ENCODE measurements around the gene CDH23.

The CDH23 gene

GRCh38 chr10:71440506-71441035, 43.9 kb downstream of the CDH23 start:
- Histone ChIP-seq H3K9me3 (ENCODE audit: control insufficient read depth, low read length) (no peaks in the 10 kb centered on the region), H3K36me3 (ENCODE audit: control insufficient read depth, insufficient read depth, low read length) (no peaks in the 10 kb centered on the region), H3K4me3 (ENCODE audit: insufficient read depth, low read depth, low read length) (no peak overlapping the region), H3K27ac (ENCODE audit: insufficient read depth, low read depth, low read length, poor library complexity, severe bottlenecking) (no peak overlapping the region), H3K27me3 (ENCODE audit: control insufficient read depth, insufficient read depth, low read length, poor library complexity, severe bottlenecking) (no peaks in the 10 kb centered on the region), H3K4me1 (ENCODE audit: control insufficient read depth, insufficient read depth, low read length) (no peaks in the 10 kb centered on the region)
- WGBS, 2 experiments: 84% methylated on average over 9 of the region's 9 CpGs

GRCh38 chr10:71442000-71442399, 45.3 kb downstream of the CDH23 start:
- Histone ChIP-seq H3K4me3 (ENCODE audit: insufficient read depth, low read depth, low read length) (no peak overlapping the region), H3K9me3 (ENCODE audit: control insufficient read depth, low read length) (no peaks in the 10 kb centered on the region), H3K27me3 (ENCODE audit: control insufficient read depth, insufficient read depth, low read length, poor library complexity, severe bottlenecking) (no peaks in the 10 kb centered on the region), H3K36me3 (ENCODE audit: control insufficient read depth, insufficient read depth, low read length) (no peaks in the 10 kb centered on the region), H3K27ac (ENCODE audit: insufficient read depth, low read depth, low read length, poor library complexity, severe bottlenecking) (no peak overlapping the region), H3K4me1 (ENCODE audit: control insufficient read depth, insufficient read depth, low read length) (no peaks in the 10 kb centered on the region)
- 93 to 96% methylated on average over 3 of the region's 3 CpGs for WGBS, 2 experiments

GRCh38 chr10:71442859-71443570, 46.3 kb downstream of the CDH23 start:
- H3K4me3 ChIP-seq (ENCODE audit: insufficient read depth, low read depth, low read length): no peak overlapping the region
- H3K27me3 ChIP-seq (ENCODE audit: control insufficient read depth, insufficient read depth, low read length, poor library complexity, severe bottlenecking): no peaks in the 10 kb centered on the region

GRCh38 chr10:71443676-71444075, 47.0 kb downstream of the CDH23 start:
- Histone ChIP-seq H3K27me3 (ENCODE audit: control insufficient read depth, insufficient read depth, low read length, poor library complexity, severe bottlenecking) (no peaks in the 10 kb centered on the region), H3K4me1 (ENCODE audit: control insufficient read depth, insufficient read depth, low read length) (no peaks in the 10 kb centered on the region), H3K9me3 (ENCODE audit: control insufficient read depth, low read length) (no peaks in the 10 kb centered on the region), H3K4me3 (ENCODE audit: insufficient read depth, low read depth, low read length) (no peak overlapping the region), H3K27ac (ENCODE audit: insufficient read depth, low read depth, low read length, poor library complexity, severe bottlenecking) (no peak overlapping the region), H3K36me3 (ENCODE audit: control insufficient read depth, insufficient read depth, low read length) (no peaks in the 10 kb centered on the region)
- 71 to 73% methylated on average over 10 of the region's 10 CpGs for WGBS, 2 experiments

More at GRCh38 chr10:71442859-71443570, 46.3 kb downstream of the CDH23 start:
- Histone ChIP-seq H3K36me3 (ENCODE audit: control insufficient read depth, insufficient read depth, low read length) (no peaks in the 10 kb centered on the region), H3K9me3 (ENCODE audit: control insufficient read depth, low read length) (no peaks in the 10 kb centered on the region), H3K4me1 (ENCODE audit: control insufficient read depth, insufficient read depth, low read length) (no peaks in the 10 kb centered on the region), H3K27ac (ENCODE audit: insufficient read depth, low read depth, low read length, poor library complexity, severe bottlenecking) (no peak overlapping the region)
- 92% methylated on average over 15 of the region's 15 CpGs for WGBS, 2 experiments

GRCh38 chr10:71444284-71445054, 47.7 kb downstream of the CDH23 start:
- Histone ChIP-seq H3K4me3 (ENCODE audit: insufficient read depth, low read depth, low read length) (no peak overlapping the region), H3K27me3 (ENCODE audit: control insufficient read depth, insufficient read depth, low read length, poor library complexity, severe bottlenecking) (no peaks in the 10 kb centered on the region), H3K4me1 (ENCODE audit: control insufficient read depth, insufficient read depth, low read length) (no peaks in the 10 kb centered on the region), H3K9me3 (ENCODE audit: control insufficient read depth, low read length) (no peaks in the 10 kb centered on the region), H3K27ac (ENCODE audit: insufficient read depth, low read depth, low read length, poor library complexity, severe bottlenecking) (no peak overlapping the region), H3K36me3 (ENCODE audit: control insufficient read depth, insufficient read depth, low read length) (no peaks in the 10 kb centered on the region)
- WGBS, 2 experiments: 92 to 93% methylated on average over 4 of the region's 4 CpGs

- Histone ChIP-seq H3K4me1 (ENCODE audit: control insufficient read depth, insufficient read depth, low read length) (no peaks in the 10 kb centered on the region), H3K36me3 (ENCODE audit: control insufficient read depth, insufficient read depth, low read length) (no peaks in the 10 kb centered on the region), H3K27me3 (ENCODE audit: control insufficient read depth, insufficient read depth, low read length, poor library complexity, severe bottlenecking) (no peaks in the 10 kb centered on the region), H3K4me3 (ENCODE audit: insufficient read depth, low read depth, low read length) (no peak overlapping the region), H3K27ac (ENCODE audit: insufficient read depth, low read depth, low read length, poor library complexity, severe bottlenecking) (no peak overlapping the region), H3K9me3 (ENCODE audit: control insufficient read depth, low read length) (no peaks in the 10 kb centered on the region)
- whole genome bisulfite sequencing, 2 experiments: 75 to 80% methylated on average over 2 of the region's 2 CpGs
Measured at GRCh38 chr10:71447676-71448075, 51.0 kb downstream of the CDH23 start.

GRCh38 chr10:71448146-71448545, 51.4 kb downstream of the CDH23 start:
- Histone ChIP-seq H3K4me1 (ENCODE audit: control insufficient read depth, insufficient read depth, low read length) (no peaks in the 10 kb centered on the region), H3K4me3 (ENCODE audit: insufficient read depth, low read depth, low read length) (no peak overlapping the region), H3K27me3 (ENCODE audit: control insufficient read depth, insufficient read depth, low read length, poor library complexity, severe bottlenecking) (no peaks in the 10 kb centered on the region), H3K27ac (ENCODE audit: insufficient read depth, low read depth, low read length, poor library complexity, severe bottlenecking) (no peak overlapping the region), H3K9me3 (ENCODE audit: control insufficient read depth, low read length) (no peaks in the 10 kb centered on the region), H3K36me3 (ENCODE audit: control insufficient read depth, insufficient read depth, low read length) (no peaks in the 10 kb centered on the region)
- WGBS, 2 experiments: 92 to 94% methylated on average over 9 of the region's 9 CpGs

GRCh38 chr10:71449026-71449425, 52.3 kb downstream of the CDH23 start:
- no peak overlapping the region for H3K4me3 ChIP-seq (ENCODE audit: insufficient read depth, low read depth, low read length)
- H3K9me3 ChIP-seq (ENCODE audit: control insufficient read depth, low read length): no peaks in the 10 kb centered on the region
- H3K36me3 ChIP-seq (ENCODE audit: control insufficient read depth, insufficient read depth, low read length): no peaks in the 10 kb centered on the region
- no peak overlapping the region for H3K27ac ChIP-seq (ENCODE audit: insufficient read depth, low read depth, low read length, poor library complexity, severe bottlenecking)
- H3K27me3 ChIP-seq (ENCODE audit: control insufficient read depth, insufficient read depth, low read length, poor library complexity, severe bottlenecking): no peaks in the 10 kb centered on the region
- H3K4me1 ChIP-seq (ENCODE audit: control insufficient read depth, insufficient read depth, low read length): no peaks in the 10 kb centered on the region
- 92 to 95% methylated on average over 5 of the region's 5 CpGs for WGBS, 2 experiments

GRCh38 chr10:71451754-71452153, 55.0 kb downstream of the CDH23 start:
- no peak overlapping the region for H3K27ac ChIP-seq (ENCODE audit: insufficient read depth, low read depth, low read length, poor library complexity, severe bottlenecking)
- no peak overlapping the region for H3K4me3 ChIP-seq (ENCODE audit: insufficient read depth, low read depth, low read length)
- 93 to 97% methylated on average over 14 of the region's 14 CpGs for WGBS, 2 experiments
- H3K4me1 ChIP-seq (ENCODE audit: control insufficient read depth, insufficient read depth, low read length): no peaks in the 10 kb centered on the region
- H3K9me3 ChIP-seq (ENCODE audit: control insufficient read depth, low read length): no peaks in the 10 kb centered on the region
- H3K36me3 ChIP-seq (ENCODE audit: control insufficient read depth, insufficient read depth, low read length): no peaks in the 10 kb centered on the region
- no peaks in the 10 kb centered on the region for H3K27me3 ChIP-seq (ENCODE audit: control insufficient read depth, insufficient read depth, low read length, poor library complexity, severe bottlenecking)

GRCh38 chr10:71453186-71453585, 56.5 kb downstream of the CDH23 start:
- Histone ChIP-seq H3K27ac (ENCODE audit: insufficient read depth, low read depth, low read length, poor library complexity, severe bottlenecking) (no peak overlapping the region), H3K4me3 (ENCODE audit: insufficient read depth, low read depth, low read length) (no peak overlapping the region), H3K27me3 (ENCODE audit: control insufficient read depth, insufficient read depth, low read length, poor library complexity, severe bottlenecking) (no peaks in the 10 kb centered on the region), H3K4me1 (ENCODE audit: control insufficient read depth, insufficient read depth, low read length) (no peaks in the 10 kb centered on the region), H3K9me3 (ENCODE audit: control insufficient read depth, low read length) (no peaks in the 10 kb centered on the region), H3K36me3 (ENCODE audit: control insufficient read depth, insufficient read depth, low read length) (no peaks in the 10 kb centered on the region)
- 91 to 92% methylated on average over 12 of the region's 12 CpGs for WGBS, 2 experiments

Data from ectodermal cell (in vitro differentiated cells).